NB4 (cell line): ENCODE measurements around the gene FBXW4.

Experiments
- MYC ChIP-seq: IDR thresholded peaks from 2 replicates; pipeline ENCODE4 v1.6.1; 2011; ENCODE audit warnings: low read depth, low read length
- POLR2A ChIP-seq: IDR thresholded peaks from 2 replicates; pipeline ENCODE4 v1.6.1; 2011; ENCODE audit warnings: mild to moderate bottlenecking; ENCODE audit not compliant: insufficient read length; ENCODE audit errors: extremely low read depth
- TF ChIP-seq, protein P1 (sequence below): IDR thresholded peaks from one replicate; pipeline ENCODE4 v1.5.1; 2012; ENCODE audit warnings: low read depth, low read length
- TF ChIP-seq, protein P2 (sequence below): IDR thresholded peaks from 2 replicates; pipeline ENCODE4 v1.6.1; 2011; ENCODE audit warnings: low read depth, low read length

DNA sequence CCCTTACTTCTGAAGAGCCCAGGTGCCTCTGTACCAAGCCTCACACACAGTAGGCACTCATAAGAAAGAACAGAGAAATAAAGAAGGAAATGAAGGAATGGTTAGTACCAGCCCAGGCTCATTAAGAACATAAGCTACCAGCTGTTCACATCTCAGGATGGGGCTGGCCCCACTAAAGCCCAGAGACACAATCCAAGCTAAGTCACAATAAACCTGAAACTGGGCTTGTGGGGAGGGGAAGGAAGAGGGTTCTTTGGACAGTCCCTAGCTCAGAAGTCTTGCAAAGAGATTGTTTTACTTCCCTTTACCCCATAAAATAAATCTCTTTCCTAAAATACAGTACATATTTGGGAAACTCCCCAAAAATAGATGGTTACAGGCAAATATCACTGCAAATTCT, 24.3 kb downstream of the FBXW4 start:
- TF ChIP-seq, protein P1, sequence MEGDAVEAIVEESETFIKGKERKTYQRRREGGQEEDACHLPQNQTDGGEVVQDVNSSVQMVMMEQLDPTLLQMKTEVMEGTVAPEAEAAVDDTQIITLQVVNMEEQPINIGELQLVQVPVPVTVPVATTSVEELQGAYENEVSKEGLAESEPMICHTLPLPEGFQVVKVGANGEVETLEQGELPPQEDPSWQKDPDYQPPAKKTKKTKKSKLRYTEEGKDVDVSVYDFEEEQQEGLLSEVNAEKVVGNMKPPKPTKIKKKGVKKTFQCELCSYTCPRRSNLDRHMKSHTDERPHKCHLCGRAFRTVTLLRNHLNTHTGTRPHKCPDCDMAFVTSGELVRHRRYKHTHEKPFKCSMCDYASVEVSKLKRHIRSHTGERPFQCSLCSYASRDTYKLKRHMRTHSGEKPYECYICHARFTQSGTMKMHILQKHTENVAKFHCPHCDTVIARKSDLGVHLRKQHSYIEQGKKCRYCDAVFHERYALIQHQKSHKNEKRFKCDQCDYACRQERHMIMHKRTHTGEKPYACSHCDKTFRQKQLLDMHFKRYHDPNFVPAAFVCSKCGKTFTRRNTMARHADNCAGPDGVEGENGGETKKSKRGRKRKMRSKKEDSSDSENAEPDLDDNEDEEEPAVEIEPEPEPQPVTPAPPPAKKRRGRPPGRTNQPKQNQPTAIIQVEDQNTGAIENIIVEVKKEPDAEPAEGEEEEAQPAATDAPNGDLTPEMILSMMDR = no peak
- TF ChIP-seq POLR2A (no peak), MYC (no peak)
- TF ChIP-seq, protein P2, sequence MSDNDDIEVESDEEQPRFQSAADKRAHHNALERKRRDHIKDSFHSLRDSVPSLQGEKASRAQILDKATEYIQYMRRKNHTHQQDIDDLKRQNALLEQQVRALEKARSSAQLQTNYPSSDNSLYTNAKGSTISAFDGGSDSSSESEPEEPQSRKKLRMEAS = no peak
